SK-N-SH (cell line): ENCODE measurements around the gene TSPO2. TPM values are rescaled to one million over a fixed set of nuclear protein-coding genes. Genes with fewer than 3 reads are reported as not detected.
A peak's percentile ranks its signal among the peaks of the same experiment; 100 is the strongest.

Source experiments
- CTCF ChIA-PET: fragments of 300-600, 350-600 bp; formaldehyde crosslinking; extraction: SDS; loops from one replicate; lab custom pipeline; 2021; lab: Yijun Ruan, JAX
- POLR2A ChIA-PET: fragments of 350-600 bp; sonication (Branson Sonifier 250); formaldehyde crosslinking; extraction: SDS; loops from one replicate; lab custom pipeline; 2020; ENCODE audit warnings: antibody characterized with exemption, inconsistent platforms; lab: Yijun Ruan, JAX
- DNase-seq: peaks from one replicate; pipeline ENCODE4 v3.0.0; 2012
- H2AFZ ChIP-seq: fragments of 200-600 bp; sonication (generic); 2 replicates; pipeline ENCODE4 v1.8.1; 2016; ENCODE audit warnings: antibody characterized with exemption, mild to moderate bottlenecking, low read depth
- H3F3A ChIP-seq: fragments of 200-600 bp; sonication (generic); replicated peaks from 2 replicates; pipeline ENCODE3; 2016; ENCODE audit warnings: antibody characterized with exemption, mild to moderate bottlenecking; ENCODE audit not compliant: insufficient read depth
- H3K27ac ChIP-seq, 2 experiments: fragments of 200-500 bp in 1 of 2; fragments of 200-600 bp in 1 of 2; sonication (Bioruptor generic) in 1 of 2; sonication (generic), shearing (Covaris generic) in 1 of 2; 2 replicates each; pipeline versions ENCODE4 v1.5.1 to v1.6.1; 2014 to 2016; ENCODE audit warnings: low read depth in 2 of 2, inconsistent platforms in 1 of 2, low read length in 1 of 2, mild to moderate bottlenecking in 1 of 2, mixed read lengths in 1 of 2
- H3K27me3 ChIP-seq: fragments of 200-600 bp; sonication (generic), shearing (Covaris generic); 2 replicates; pipeline ENCODE4 v1.6.1; 2016; ENCODE audit warnings: mixed run types; ENCODE audit not compliant: insufficient read depth
- H3K36me3 ChIP-seq, 2 experiments: fragments of 200-500 bp in 1 of 2; fragments of 200-600 bp in 1 of 2; sonication (Bioruptor generic) in 1 of 2; sonication (generic) in 1 of 2; replicated peaks in 1 of 2; 2 replicates each; pipeline versions ENCODE3 to v1.5.1; 2014 to 2016; ENCODE audit warnings: low read length in 1 of 2, mild to moderate bottlenecking in 1 of 2; ENCODE audit not compliant: insufficient read depth in 2 of 2, control insufficient read depth in 1 of 2
- H3K4me1 ChIP-seq, 2 experiments: fragments of 200-500 bp in 1 of 2; fragments of 200-600 bp in 1 of 2; sonication (Bioruptor generic) in 1 of 2; sonication (generic), shearing (Covaris generic) in 1 of 2; 2 replicates each; pipeline versions ENCODE4 v1.5.1 to v1.6.1; 2014 to 2016; ENCODE audit warnings: low read depth in 1 of 2, low read length in 1 of 2, mixed run types in 1 of 2; ENCODE audit not compliant: insufficient read depth in 2 of 2, control insufficient read depth in 1 of 2
- H3K4me2 ChIP-seq: fragments of 200-600 bp; sonication (generic), shearing (Covaris generic); 2 replicates; pipeline ENCODE4 v1.6.1; 2017; ENCODE audit warnings: mixed run types
- H3K4me3 ChIP-seq, 2 experiments: fragments of 200-500 bp in 1 of 2; fragments of 200-600 bp in 1 of 2; sonication (Bioruptor generic) in 1 of 2; sonication (generic), shearing (Covaris generic) in 1 of 2; 2 replicates each; pipeline versions ENCODE4 v1.5.1 to v1.8.1; 2014 to 2016; ENCODE audit warnings: low read depth in 2 of 2, inconsistent platforms in 1 of 2, low read length in 1 of 2, mild to moderate bottlenecking in 1 of 2, mixed read lengths in 1 of 2, moderate library complexity in 1 of 2
- H3K79me2 ChIP-seq: fragments of 200-600 bp; sonication (generic); 2 replicates; pipeline ENCODE4 v1.8.1; 2017; ENCODE audit warnings: mild to moderate bottlenecking; ENCODE audit not compliant: insufficient read depth
- H3K9ac ChIP-seq: fragments of 200-600 bp; sonication (generic); 2 replicates; pipeline ENCODE4 v1.6.1; 2017; ENCODE audit warnings: mixed run types
- H3K9me2 ChIP-seq: fragments of 200-600 bp; sonication (generic); 2 replicates; pipeline ENCODE4 v1.6.1; 2017; ENCODE audit warnings: mixed run types
- H3K9me3 ChIP-seq: fragments of 200-600 bp; sonication (generic); 2 replicates; pipeline ENCODE4 v1.6.1; 2017; ENCODE audit warnings: mixed run types, mild to moderate bottlenecking, moderate library complexity
- H4K20me1 ChIP-seq: fragments of 200-600 bp; sonication (generic); 2 replicates; pipeline ENCODE4 v1.6.1; 2017; ENCODE audit warnings: mild to moderate bottlenecking, mixed run types; ENCODE audit not compliant: insufficient read depth
- CHD2 ChIP-seq: fragments of 150-350 bp; IDR thresholded peaks from 2 replicates; pipeline ENCODE4 v1.6.1; 2018; ENCODE audit warnings: low read length; ENCODE audit not compliant: partially characterized antibody
- ELF1 ChIP-seq: IDR thresholded peaks from 2 replicates; pipeline ENCODE4 v1.4.0; 2012
- FOSL2 ChIP-seq: IDR thresholded peaks from 2 replicates; pipeline ENCODE4 v1.4.0; 2012; ENCODE audit warnings: low read depth, mild to moderate bottlenecking, moderate library complexity, borderline replicate concordance
- FOXJ3 ChIP-seq: sonication (generic); formaldehyde crosslinking; IDR thresholded peaks from 2 replicates; pipeline ENCODE4 v1.5.1; 2020; ENCODE audit warnings: mild to moderate bottlenecking, missing genetic modification reagents
- GATA2 ChIP-seq: sonication (generic); formaldehyde crosslinking; IDR thresholded peaks from 2 replicates; pipeline ENCODE4 v1.5.0; 2020; ENCODE audit warnings: mild to moderate bottlenecking, missing genetic modification reagents
- JUND ChIP-seq: IDR thresholded peaks from 2 replicates; pipeline ENCODE4 v1.4.0; 2012
- MAX ChIP-seq: IDR thresholded peaks from 2 replicates; pipeline ENCODE4 v1.4.0; 2012; ENCODE audit warnings: low read depth
- NFIC ChIP-seq: IDR thresholded peaks from 2 replicates; pipeline ENCODE4 v1.4.0; 2012; ENCODE audit warnings: borderline replicate concordance
- NRF1 ChIP-seq: IDR thresholded peaks from 2 replicates; pipeline ENCODE4 v1.6.1; 2012; ENCODE audit warnings: low read depth, mild to moderate bottlenecking, low read length
- RAD21 ChIP-seq: IDR thresholded peaks from 2 replicates; pipeline ENCODE4 v1.6.1; 2012; ENCODE audit warnings: mild to moderate bottlenecking, low read length
- RCOR1 ChIP-seq: fragments of 150-350 bp; IDR thresholded peaks from 2 replicates; pipeline ENCODE4 v1.6.1; 2017; ENCODE audit warnings: antibody characterized with exemption, low read length
- RFX5 ChIP-seq: IDR thresholded peaks from 2 replicates; pipeline ENCODE4 v1.6.1; 2012; ENCODE audit warnings: mild to moderate bottlenecking, improper control_type of control experiment, low read length
- SIN3A ChIP-seq: IDR thresholded peaks from 2 replicates; pipeline ENCODE4 v1.6.1; 2012; ENCODE audit warnings: low read depth, mild to moderate bottlenecking, low read length, moderate library complexity, borderline replicate concordance
- TAF1 ChIP-seq: IDR thresholded peaks from 2 replicates; pipeline ENCODE4 v1.6.1; 2012; ENCODE audit warnings: low read depth, mild to moderate bottlenecking, low read length, moderate library complexity, borderline replicate concordance
- TCF12 ChIP-seq: IDR thresholded peaks from 2 replicates; pipeline ENCODE4 v1.4.0; 2012
- ZBTB33 ChIP-seq: IDR thresholded peaks from 2 replicates; pipeline ENCODE4 v1.4.0; 2012; ENCODE audit warnings: low read depth, borderline replicate concordance
- WGBS: methylation state at CpG from one replicate; pipeline ENCODE4 v1.1.6; 2017; ENCODE audit warnings: low lambda C conversion rate; 5-methylcytosine and 5-hydroxymethylcytosine counted together
- polyA plus RNA-seq, 3 experiments: library from polyadenylated mRNA; depleted of rRNA; stranded (reverse); fragments of >200 nt; gene quantifications; 2 replicates each; pipeline ENCODE4 v1.2.3, GENCODE V29; 2012
- TF ChIP-seq, protein P1 (sequence below): fragments of 150-350 bp; IDR thresholded peaks from 2 replicates; pipeline ENCODE4 v1.6.1; 2016; ENCODE audit warnings: mild to moderate bottlenecking, low read depth, low read length
- TF ChIP-seq, protein P2 (sequence below): IDR thresholded peaks from 2 replicates; pipeline ENCODE4; 2012

TSPO2 gene
- polyA plus RNA-seq, 1 of the 3 experiments (the other 2 are of a cell fraction), result not detected

GRCh38 chr6:41071923-41072835, 29.9 kb downstream of the TSPO2 start, which contains the start of gene OARD1 (continued):
- TF ChIP-seq CHD2 (peak; percentile 80), TCF12 (peak; percentile 16; the same call in 1 of the 2 replicates), FOSL2 (no peak), FOXJ3 (CRISPR knock-in tag) (no peak), SIN3A (peak; percentile 55), NRF1 (peak; percentile 92), JUND (no peak), GATA2 (no peak), RAD21 (no peak), ZBTB33 (peak; percentile 83; the same call in 1 of the 2 replicates), RCOR1 (0 out of 2 replicates have a peak, but pooled peaks have one; percentile 17), RFX5 (no peak), NFIC (no peak)
- TF ChIP-seq, all 33 proteins: peak for 17

GRCh38 chr6:41072836-41073202, 30.6 kb downstream of the TSPO2 start, which contains the start of gene NFYA:
NFYA (plus strand) TSS chr6:41072974; CDS start chr6:41079090, 6,116 bp downstream.
- peak; percentile 93 for DNase-seq
- H3K9me2 ChIP-seq, result no peaks in the 10 kb centered on the region
- H3K27me3 ChIP-seq, result no peaks in the 10 kb centered on the region
- ChIA-PET CTCF (no interaction called here), POLR2A (interaction anchor here (0.8 to 1.4 kb wide), 2 partner anchors 10 to 50 kb away, joined by 3 to 6 read pairs; no protein-coding TSS in a partner anchor)
- TF ChIP-seq ELF1 (no peak), TCF12 (no peak), RFX5 (peak; percentile 72; the same call in 1 of the 2 replicates), TAF1 (peak; percentile 73), NRF1 (peak; percentile 76), MAX (peak; percentile 5; the same call in 1 of the 2 replicates), CHD2 (peak; percentile 6)
- TF ChIP-seq, protein P1, sequence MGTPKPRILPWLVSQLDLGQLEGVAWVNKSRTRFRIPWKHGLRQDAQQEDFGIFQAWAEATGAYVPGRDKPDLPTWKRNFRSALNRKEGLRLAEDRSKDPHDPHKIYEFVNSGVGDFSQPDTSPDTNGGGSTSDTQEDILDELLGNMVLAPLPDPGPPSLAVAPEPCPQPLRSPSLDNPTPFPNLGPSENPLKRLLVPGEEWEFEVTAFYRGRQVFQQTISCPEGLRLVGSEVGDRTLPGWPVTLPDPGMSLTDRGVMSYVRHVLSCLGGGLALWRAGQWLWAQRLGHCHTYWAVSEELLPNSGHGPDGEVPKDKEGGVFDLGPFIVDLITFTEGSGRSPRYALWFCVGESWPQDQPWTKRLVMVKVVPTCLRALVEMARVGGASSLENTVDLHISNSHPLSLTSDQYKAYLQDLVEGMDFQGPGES, result peak; percentile 71
- TF ChIP-seq, protein P2, sequence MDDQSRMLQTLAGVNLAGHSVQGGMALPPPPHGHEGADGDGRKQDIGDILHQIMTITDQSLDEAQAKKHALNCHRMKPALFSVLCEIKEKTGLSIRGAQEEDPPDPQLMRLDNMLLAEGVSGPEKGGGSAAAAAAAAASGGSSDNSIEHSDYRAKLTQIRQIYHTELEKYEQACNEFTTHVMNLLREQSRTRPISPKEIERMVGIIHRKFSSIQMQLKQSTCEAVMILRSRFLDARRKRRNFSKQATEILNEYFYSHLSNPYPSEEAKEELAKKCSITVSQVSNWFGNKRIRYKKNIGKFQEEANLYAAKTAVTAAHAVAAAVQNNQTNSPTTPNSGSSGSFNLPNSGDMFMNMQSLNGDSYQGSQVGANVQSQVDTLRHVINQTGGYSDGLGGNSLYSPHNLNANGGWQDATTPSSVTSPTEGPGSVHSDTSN, result peak; percentile 55
- WGBS, result no CpG with 5 or more reads among the region's 37 CpGs
- H4K20me1 ChIP-seq, result peaks cover 41% of the 10 kb centered on the region
- peaks cover 20 to 23% of the 10 kb centered on the region in 2 experiments for H3K4me1 ChIP-seq
- H3K9ac ChIP-seq, result peak within 1 kb of the TSS; percentile 99
- H2AFZ ChIP-seq, result peak within 1 kb of the TSS; percentile 91
- H3K36me3 ChIP-seq, result peaks cover 22 to 41% of the 10 kb centered on the region in 2 experiments
- H3F3A ChIP-seq, result peaks cover 25% of the 10 kb centered on the region
- peak within 1 kb of the TSS; percentile 83 for H3K4me2 ChIP-seq
- H3K9me3 ChIP-seq, result no peaks in the 10 kb centered on the region
- H3K4me3 ChIP-seq, result peak within 1 kb of the TSS; percentile 90 to 99
- peak within 1 kb of the TSS; percentile 98 to 99 for H3K27ac ChIP-seq
- peaks cover 61% of the 10 kb centered on the region for H3K79me2 ChIP-seq
